Loucy (cell line): Measurements from ENCODE around the gene CAMTA1.

Source experiments
- H2AFZ ChIP-seq: fragments of 200-600 bp; sonication (generic); 2 replicates; pipeline ENCODE4 v1.6.0; 2016; ENCODE audit warnings: antibody characterized with exemption, mild to moderate bottlenecking, low read length, moderate library complexity
- H3F3A ChIP-seq: fragments of 200-600 bp; 2 replicates; pipeline ENCODE4 v1.6.0; 2016; ENCODE audit warnings: antibody characterized with exemption, low read depth, mild to moderate bottlenecking
- H3K27me3 ChIP-seq: fragments of 200-600 bp; sonication (generic); 2 replicates; pipeline ENCODE4 v1.6.1; 2014; ENCODE audit warnings: low read length, mild to moderate bottlenecking; ENCODE audit not compliant: insufficient read depth, poor library complexity, severe bottlenecking
- H3K36me3 ChIP-seq: fragments of 200-600 bp; sonication (generic); 2 replicates; pipeline ENCODE4 v1.6.1; 2016; ENCODE audit warnings: low read length; ENCODE audit not compliant: insufficient read depth
- H3K4me1 ChIP-seq: fragments of 200-600 bp; sonication (generic); 2 replicates; pipeline ENCODE4 v1.5.1; 2014; ENCODE audit warnings: low read length, mild to moderate bottlenecking; ENCODE audit not compliant: insufficient read depth, poor library complexity, severe bottlenecking
- H3K4me2 ChIP-seq: fragments of 200-600 bp; sonication (generic); 2 replicates; pipeline ENCODE4 v1.6.0; 2014; ENCODE audit warnings: antibody characterized with exemption, low read length, low read depth, mild to moderate bottlenecking; ENCODE audit not compliant: poor library complexity, severe bottlenecking
- H3K4me3 ChIP-seq: fragments of 200-600 bp; sonication (generic); 2 replicates; pipeline ENCODE4 v1.5.1; 2014; ENCODE audit warnings: low read length, mild to moderate bottlenecking, mixed read lengths; ENCODE audit not compliant: poor library complexity, severe bottlenecking
- H3K79me2 ChIP-seq: fragments of 200-600 bp; sonication (generic); 2 replicates; pipeline ENCODE4 v1.6.1; 2014; ENCODE audit warnings: low read length; ENCODE audit not compliant: insufficient read depth
- H3K9ac ChIP-seq: fragments of 200-600 bp; sonication (generic); 2 replicates; pipeline ENCODE4 v1.6.0; 2014; ENCODE audit warnings: mild to moderate bottlenecking, low read depth, low read length, moderate library complexity; ENCODE audit not compliant: poor library complexity, severe bottlenecking
- H3K9me2 ChIP-seq: fragments of 200-600 bp; sonication (generic); replicated peaks from 2 replicates; pipeline ENCODE4 v1.6.1; 2016; ENCODE audit warnings: low read depth, low read length, mixed read lengths
- H3K9me3 ChIP-seq: fragments of 200-600 bp; sonication (generic); 2 replicates; pipeline ENCODE4 v1.6.1; 2014; ENCODE audit warnings: mild to moderate bottlenecking, antibody characterized with exemption, low read length, low read depth; ENCODE audit not compliant: insufficient read depth
- H4K20me1 ChIP-seq: fragments of 200-600 bp; sonication (generic); 2 replicates; pipeline ENCODE4 v1.6.0; 2014; ENCODE audit warnings: antibody characterized with exemption, low read length, mild to moderate bottlenecking; ENCODE audit not compliant: insufficient read depth, poor library complexity, severe bottlenecking
- EZH2phosphoT487 ChIP-seq: fragments of 200-600 bp; IDR thresholded peaks from 2 replicates; pipeline ENCODE4 v1.6.1; 2018; ENCODE audit warnings: antibody characterized with exemption, mild to moderate bottlenecking, moderate library complexity, borderline replicate concordance
- TF ChIP-seq, protein P1 (sequence below): fragments of 200-600 bp; sonication (generic); conservative IDR thresholded peaks from 2 replicates; pipeline ENCODE4 v1.5.1; 2014; ENCODE audit warnings: mild to moderate bottlenecking, antibody characterized with exemption, low read length

CAMTA1 gene

DNA sequence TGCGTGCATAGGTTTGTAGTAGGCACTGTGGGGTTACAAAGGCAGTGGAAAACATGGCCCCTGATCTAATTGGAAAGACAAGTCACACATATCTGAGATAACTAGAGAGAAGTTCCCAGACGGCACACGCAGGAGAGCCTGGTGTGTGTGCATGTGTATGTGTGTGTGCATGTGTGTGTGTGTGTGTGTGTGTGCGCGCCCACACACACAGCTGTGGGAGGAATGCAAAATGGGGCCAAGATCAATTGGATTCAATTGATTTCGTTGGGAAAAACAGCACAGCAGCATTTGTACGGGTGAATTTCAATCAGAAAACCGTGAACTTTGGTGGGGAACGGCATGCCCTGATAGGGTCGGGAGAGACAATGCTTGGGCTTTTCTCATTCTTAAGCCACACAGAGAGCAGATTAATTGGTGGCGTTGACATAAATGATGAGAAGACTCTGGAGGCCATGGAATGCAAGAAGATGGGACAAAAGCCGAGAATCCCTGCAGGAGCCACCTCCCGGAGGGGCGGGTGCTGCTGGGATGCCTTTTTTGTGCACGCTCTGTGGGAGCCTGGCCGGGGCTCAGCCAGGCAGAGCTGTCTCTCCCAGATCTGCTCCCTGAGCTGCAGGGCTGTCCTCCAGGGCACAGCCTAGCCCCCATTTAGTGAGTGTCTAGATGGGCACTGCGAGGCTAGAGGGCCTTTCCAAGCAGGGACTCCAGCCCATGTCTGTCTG is 322.0 kb downstream of the CAMTA1 start:
- H3K4me1 ChIP-seq, result no peaks in the 10 kb centered on the region
- H3K4me3 ChIP-seq, result no peak overlapping the region
- no peak overlapping the region for H2AFZ ChIP-seq
- H3F3A ChIP-seq, result no peaks in the 10 kb centered on the region
- H3K9me2 ChIP-seq, result no peaks in the 10 kb centered on the region
- H3K36me3 ChIP-seq, result no peaks in the 10 kb centered on the region
- H3K9ac ChIP-seq, result no peak overlapping the region
- H3K9me3 ChIP-seq, result no peaks in the 10 kb centered on the region
- no peaks in the 10 kb centered on the region for H3K27me3 ChIP-seq
- H3K79me2 ChIP-seq, result no peaks in the 10 kb centered on the region
- no peak overlapping the region for H3K4me2 ChIP-seq
- no peaks in the 10 kb centered on the region for H4K20me1 ChIP-seq
- TF ChIP-seq EZH2phosphoT487, result no peak
- TF ChIP-seq, protein P1, sequence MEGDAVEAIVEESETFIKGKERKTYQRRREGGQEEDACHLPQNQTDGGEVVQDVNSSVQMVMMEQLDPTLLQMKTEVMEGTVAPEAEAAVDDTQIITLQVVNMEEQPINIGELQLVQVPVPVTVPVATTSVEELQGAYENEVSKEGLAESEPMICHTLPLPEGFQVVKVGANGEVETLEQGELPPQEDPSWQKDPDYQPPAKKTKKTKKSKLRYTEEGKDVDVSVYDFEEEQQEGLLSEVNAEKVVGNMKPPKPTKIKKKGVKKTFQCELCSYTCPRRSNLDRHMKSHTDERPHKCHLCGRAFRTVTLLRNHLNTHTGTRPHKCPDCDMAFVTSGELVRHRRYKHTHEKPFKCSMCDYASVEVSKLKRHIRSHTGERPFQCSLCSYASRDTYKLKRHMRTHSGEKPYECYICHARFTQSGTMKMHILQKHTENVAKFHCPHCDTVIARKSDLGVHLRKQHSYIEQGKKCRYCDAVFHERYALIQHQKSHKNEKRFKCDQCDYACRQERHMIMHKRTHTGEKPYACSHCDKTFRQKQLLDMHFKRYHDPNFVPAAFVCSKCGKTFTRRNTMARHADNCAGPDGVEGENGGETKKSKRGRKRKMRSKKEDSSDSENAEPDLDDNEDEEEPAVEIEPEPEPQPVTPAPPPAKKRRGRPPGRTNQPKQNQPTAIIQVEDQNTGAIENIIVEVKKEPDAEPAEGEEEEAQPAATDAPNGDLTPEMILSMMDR, result no peak

DNA sequence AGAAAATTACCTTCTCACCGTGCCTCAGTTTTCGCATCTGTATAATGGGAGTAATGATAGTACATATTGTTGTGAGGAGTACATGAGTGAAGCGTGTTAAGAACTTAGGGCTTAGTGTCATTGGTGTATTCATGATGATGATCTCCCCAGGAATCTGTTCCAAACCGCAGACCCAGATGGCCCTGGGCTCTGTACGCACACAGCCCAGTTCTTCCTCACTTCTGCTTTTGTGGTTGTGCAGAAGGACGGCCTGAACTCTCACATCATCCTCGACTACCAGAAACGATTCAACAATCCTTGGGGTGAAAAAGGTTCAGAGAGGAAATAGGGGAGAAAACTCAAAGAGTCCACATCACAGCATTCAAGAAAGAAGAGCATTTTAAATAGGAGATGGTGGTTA is 323.0 kb downstream of the CAMTA1 start:
- Histone ChIP-seq H3F3A (no peaks in the 10 kb centered on the region), H3K9me3 (no peaks in the 10 kb centered on the region), H2AFZ (no peak overlapping the region), H3K36me3 (no peaks in the 10 kb centered on the region), H3K9ac (no peak overlapping the region), H3K4me3 (no peak overlapping the region), H3K27me3 (no peaks in the 10 kb centered on the region), H3K4me1 (no peaks in the 10 kb centered on the region), H3K9me2 (no peaks in the 10 kb centered on the region), H3K79me2 (no peaks in the 10 kb centered on the region), H3K4me2 (no peak overlapping the region), H4K20me1 (no peaks in the 10 kb centered on the region)
- no peak for TF ChIP-seq EZH2phosphoT487
- TF ChIP-seq, protein P1, result no peak

DNA sequence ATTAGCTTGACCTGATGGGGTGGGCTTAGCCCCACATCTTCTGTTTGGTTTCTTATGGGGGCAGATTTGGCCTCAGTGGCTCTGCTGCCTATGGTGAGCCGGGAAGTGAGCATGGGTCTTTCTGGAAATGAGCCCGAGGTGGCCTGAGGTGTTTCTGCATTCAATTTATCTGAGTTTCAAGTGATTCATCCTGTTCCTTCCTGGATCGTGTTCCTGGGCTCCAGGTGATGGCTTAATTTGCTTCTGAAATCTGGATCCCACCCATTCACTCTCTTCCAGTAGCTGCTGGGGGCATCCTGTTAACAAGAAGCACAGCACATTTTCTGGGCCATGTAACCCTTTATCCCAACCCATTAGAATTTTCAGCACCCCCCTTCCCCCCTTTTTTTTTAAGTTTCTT is 324.6 kb downstream of the CAMTA1 start:
- Histone ChIP-seq H4K20me1 (no peaks in the 10 kb centered on the region), H3K36me3 (no peaks in the 10 kb centered on the region), H3K79me2 (no peaks in the 10 kb centered on the region), H2AFZ (no peak overlapping the region), H3K4me3 (no peak overlapping the region), H3K4me1 (no peaks in the 10 kb centered on the region), H3K9ac (no peak overlapping the region), H3K4me2 (no peak overlapping the region), H3K9me3 (no peaks in the 10 kb centered on the region), H3F3A (no peaks in the 10 kb centered on the region), H3K27me3 (no peaks in the 10 kb centered on the region), H3K9me2 (no peaks in the 10 kb centered on the region)
- TF ChIP-seq, protein P1, result no peak
- no peak for TF ChIP-seq EZH2phosphoT487
